Esophagus (tissue), 2 donors: Measurements from ENCODE around the gene GPBP1L1. TPM values are rescaled to one million over a fixed set of nuclear protein-coding genes. Genes with fewer than 3 reads are reported as not detected.
"Not testable (repeated sequence)": the region's sequence is repeated elsewhere in the genome, so short reads cannot be mapped to it uniquely, and the experiment has no call there.

Experiments
- H3K27ac ChIP-seq, 2 donors: one replicate each; pipeline ENCODE4 v1.5.1; 2013; ENCODE audit warnings: low read depth in 2 of 2, mild to moderate bottlenecking in 2 of 2, inconsistent platforms in 1 of 2, low read length in 1 of 2, moderate library complexity in 1 of 2
- H3K27me3 ChIP-seq, 2 donors: one replicate each; pipeline ENCODE4 v1.6.1; 2013; ENCODE audit warnings: low read length in 2 of 2, control low read depth in 1 of 2, mild to moderate bottlenecking in 1 of 2; ENCODE audit not compliant: insufficient read depth in 2 of 2, control insufficient read depth in 1 of 2
- H3K36me3 ChIP-seq, 2 donors: one replicate each; pipeline ENCODE4 v1.6.1; 2013; ENCODE audit warnings: low read length in 1 of 2; ENCODE audit not compliant: control insufficient read depth in 2 of 2, insufficient read depth in 2 of 2
- H3K4me1 ChIP-seq, 2 donors: one replicate each; pipeline ENCODE4 v1.6.1; 2013; ENCODE audit warnings: low read length in 1 of 2; ENCODE audit not compliant: control insufficient read depth in 2 of 2, insufficient read depth in 2 of 2
- H3K4me3 ChIP-seq, 2 donors: one replicate each; pipeline ENCODE4 v1.5.1; 2013; ENCODE audit warnings: low read length in 2 of 2, mild to moderate bottlenecking in 2 of 2, low read depth in 1 of 2, moderate library complexity in 1 of 2
- H3K9me3 ChIP-seq, 2 donors: one replicate each; pipeline ENCODE4 v1.6.1; 2013; ENCODE audit warnings: mild to moderate bottlenecking in 2 of 2, low read depth in 1 of 2, low read length in 1 of 2, moderate library complexity in 1 of 2; ENCODE audit not compliant: control insufficient read depth in 2 of 2, insufficient read depth in 1 of 2
- WGBS, 2 donors: extraction: QIAGEN DNeasy Blood & Tissue Kit; methylation state at CpG; one replicate each; pipeline ENCODE4 v1.1.7; 2013; 5-methylcytosine and 5-hydroxymethylcytosine counted together
- polyA plus RNA-seq, 2 donors: library from polyadenylated mRNA; stranded (reverse); fragments of 200-250 nt; gene quantifications; one replicate each; pipeline ENCODE4 v1.2.3, GENCODE V29; 2013
- donor health status: healthy with polysubstance abuse.
- donor health status: Bipolar disorder and iron deficiency.

The GPBP1L1 gene
- polyA plus RNA-seq, 2 donors = 48.6 to 53.0 TPM

- H3K27ac ChIP-seq = no peak overlapping the region
- no peaks in the 10 kb centered on the region for H3K9me3 ChIP-seq
- H3K27me3 ChIP-seq = no peaks in the 10 kb centered on the region
- H3K36me3 ChIP-seq = no peaks in the 10 kb centered on the region
- no peaks in the 10 kb centered on the region for H3K4me1 ChIP-seq
- 91 to 95% methylated on average over 3 of the region's 3 CpGs for WGBS, 2 donors
- H3K4me3 ChIP-seq = no peak overlapping the region
These were observed 30.4 kb upstream of the GPBP1L1 start for GRCh38 chr1:45716700-45717099.

GRCh38 chr1:45713711-45714110 lies 27.4 kb upstream of the GPBP1L1 start:
- Histone ChIP-seq H3K27ac (no peak overlapping the region), H3K36me3 (no peaks in the 10 kb centered on the region), H3K4me3 (no peak overlapping the region), H3K27me3 (no peaks in the 10 kb centered on the region), H3K9me3 (no peaks in the 10 kb centered on the region), H3K4me1 (no peaks in the 10 kb centered on the region)
- WGBS, 2 donors = 79 to 84% methylated on average over 3 of the region's 3 CpGs

GRCh38 chr1:45704637-45705036 lies 18.3 kb upstream of the GPBP1L1 start:
- Histone ChIP-seq H3K4me3 (no peak overlapping the region), H3K27ac (no peak overlapping the region), H3K9me3 (peaks cover 0 to 2% of the 10 kb centered on the region in 2 donors), H3K36me3 (no peaks in the 10 kb centered on the region), H3K27me3 (no peaks in the 10 kb centered on the region), H3K4me1 (no peaks in the 10 kb centered on the region)
- 88% methylated on average over 1 of the region's 1 CpG for WGBS, 2 donors

- H3K27ac ChIP-seq = no peak overlapping the region
These were observed 8.5 kb upstream of the GPBP1L1 start for GRCh38 chr1:45694823-45695222.

GRCh38 chr1:45693811-45694210 lies 7.5 kb upstream of the GPBP1L1 start:
- H3K36me3 ChIP-seq, H3K4me3 ChIP-seq, H3K27me3 ChIP-seq, H3K4me1 ChIP-seq, H3K27ac ChIP-seq, H3K9me3 ChIP-seq: not testable (repeated sequence)
- WGBS, 2 donors = 79 to 87% methylated on average over 8 of the region's 8 CpGs

More at GRCh38 chr1:45694823-45695222, 8.5 kb upstream of the GPBP1L1 start:
- Histone ChIP-seq H3K4me1 (no peaks in the 10 kb centered on the region), H3K36me3 (peaks cover 4 to 9% of the 10 kb centered on the region in 2 donors), H3K27me3 (no peaks in the 10 kb centered on the region), H3K4me3 (no peak overlapping the region), H3K9me3 (no peaks in the 10 kb centered on the region)
- 87 to 88% methylated on average over 7 of the region's 7 CpGs for WGBS, 2 donors

GRCh38 chr1:45687754-45688740 lies 1.7 kb upstream of the GPBP1L1 start, which contains the start of gene TMEM69:
Gene TMEM69, plus strand, starts transcription at chr1:45688181. Its CDS starts 2,888 bp downstream, at chr1:45691069.
- peak within 1 kb of the TSS; percentile 71 to 91 for H3K4me3 ChIP-seq
- H3K4me1 ChIP-seq = no peaks in the 10 kb centered on the region
- 1 to 2% methylated on average over 24 of the region's 24 CpGs for WGBS, 2 donors
- no peaks in the 10 kb centered on the region for H3K27me3 ChIP-seq
- peaks cover under 1 to 5% of the 10 kb centered on the region in 2 donors for H3K36me3 ChIP-seq
- H3K27ac ChIP-seq = peak within 1 kb of the TSS; percentile 99
- H3K9me3 ChIP-seq = no peaks in the 10 kb centered on the region

- Histone ChIP-seq H3K27ac (peak overlapping the region; percentile 99), H3K4me3 (peak overlapping the region; percentile 83 to 91), H3K4me1 (no peaks in the 10 kb centered on the region), H3K36me3 (peaks cover 0 to 5% of the 10 kb centered on the region in 2 donors), H3K27me3 (no peaks in the 10 kb centered on the region), H3K9me3 (no peaks in the 10 kb centered on the region)
- WGBS, 2 donors = 1% methylated on average over 44 of the region's 44 CpGs
These were observed 851 bp upstream of the GPBP1L1 start for GRCh38 chr1:45687014-45687753.

GRCh38 chr1:45686015-45686287 lies 382 bp downstream of the GPBP1L1 start:
- WGBS, 2 donors = 0% methylated on average over 27 of the region's 27 CpGs
- Histone ChIP-seq H3K4me1 (no peaks in the 10 kb centered on the region), H3K9me3 (no peaks in the 10 kb centered on the region), H3K36me3 (no peaks in the 10 kb centered on the region), H3K4me3 (peak overlapping the region; percentile 83 to 91), H3K27me3 (no peaks in the 10 kb centered on the region), H3K27ac (peak overlapping the region; percentile 94 to 99)

- WGBS, 2 donors = 0% methylated on average over 13 of the region's 13 CpGs
- Histone ChIP-seq H3K36me3 (no peaks in the 10 kb centered on the region), H3K4me1 (no peaks in the 10 kb centered on the region), H3K27ac (peak overlapping the region; percentile 94 to 99), H3K4me3 (peak overlapping the region; percentile 83 to 91), H3K27me3 (no peaks in the 10 kb centered on the region), H3K9me3 (no peaks in the 10 kb centered on the region)
These were observed 872 bp downstream of the GPBP1L1 start for GRCh38 chr1:45685308-45686014.
